ENCODE results near the gene CA6.

GRCh38 chr1:8911416-8912309 lies 34.0 kb upstream of the CA6 start:
- no peak for TF ChIP-seq EZH2 (IDR thresholded peaks at IDR 0.05; ENCODE audit: insufficient read depth, poor library complexity, severe bottlenecking)
- no peak for TF ChIP-seq EZH2phosphoT487 (IDR thresholded peaks at IDR 0.05; ENCODE audit: insufficient read depth, low read depth)
